Kidney (tissue), 14 donors: ENCODE results near the gene TMEM143. TPM values are rescaled to one million over a fixed set of nuclear protein-coding genes. Genes with fewer than 3 reads are reported as not detected.
"Not testable (repeated sequence)": the region's sequence is repeated elsewhere in the genome, so short reads cannot be mapped to it uniquely, and the experiment has no call there.

ENCODE experiments used
- DNase-seq, 5 donors: peaks; one replicate each; pipeline ENCODE4 v3.0.0-alpha.2; 2013 to 2020
- FAIRE-seq: peaks from 2 replicates; lab custom pipeline; 2012; peaks lifted over from hg19 to GRCh38; lab: Jason Lieb, UNC
- H3K27ac ChIP-seq, 2 donors: one replicate each; pipeline ENCODE4 v1.7.0; 2013; ENCODE audit warnings: low read depth in 2 of 2, low read length in 2 of 2, inconsistent platforms in 1 of 2
- H3K27me3 ChIP-seq: one replicate; pipeline ENCODE4 v1.7.1; 2013; ENCODE audit warnings: low read length, inconsistent platforms; ENCODE audit not compliant: control insufficient read depth, insufficient read depth
- H3K36me3 ChIP-seq, 3 donors: one replicate each; pipeline versions ENCODE4 v1.7.0 to v1.7.1; 2013; ENCODE audit warnings: low read length in 3 of 3, control low read depth in 1 of 3, inconsistent platforms in 1 of 3; ENCODE audit not compliant: insufficient read depth in 3 of 3, control insufficient read depth in 2 of 3
- H3K4me1 ChIP-seq, 3 donors: one replicate each; pipeline versions ENCODE4 v1.7.0 to v1.7.1; 2013; ENCODE audit warnings: low read length in 3 of 3, inconsistent platforms in 1 of 3, low read depth in 1 of 3; ENCODE audit not compliant: control insufficient read depth in 2 of 3, insufficient read depth in 2 of 3
- H3K4me3 ChIP-seq, 3 donors: one replicate each; pipeline versions ENCODE4 v1.7.0 to v1.8.1; 2013; ENCODE audit warnings: low read length in 3 of 3, control low read depth in 1 of 3, inconsistent platforms in 1 of 3
- H3K9ac ChIP-seq, 3 donors: one replicate each; pipeline versions ENCODE4 v1.7.0 to v1.7.1; 2013; ENCODE audit warnings: low read length in 3 of 3, control low read depth in 1 of 3, inconsistent platforms in 1 of 3
- H3K9me3 ChIP-seq, 3 donors: one replicate each; pipeline versions ENCODE4 v1.7.0 to v1.7.1; 2013; ENCODE audit warnings: low read length in 3 of 3, control low read depth in 1 of 3, inconsistent platforms in 1 of 3; ENCODE audit not compliant: control insufficient read depth in 2 of 3, insufficient read depth in 1 of 3
- intact Hi-C: fragments of 100-400 bp; cut with DNase I; formaldehyde crosslinking; loops from one replicate; pipeline ENCODE4 v1.11.1; 2022
- polyA plus RNA-seq: library from polyadenylated mRNA; stranded (reverse); fragments of 350-450 nt; fragmentation: Illumina TruSeq; extraction: RNeasy Lipid Tissue Mini Kit (QIAGEN cat#74804); gene quantifications from one replicate; pipeline ENCODE4 v1.2.3, GENCODE V29; 2014; ENCODE audit warnings: low read depth, low replicate concordance; ENCODE audit not compliant: insufficient read depth
- total RNA-seq: library from RNA; stranded (reverse); fragmentation: NEBNext Ultra II Directional; extraction: Animal tissue kit (Norgen Biotek cat#: 25700); gene quantifications from one replicate; pipeline ENCODE4 v1.2.1, GENCODE V29; 2021
- TF ChIP-seq, protein P1 (sequence below): IDR thresholded peaks from 3 replicates; pipeline ENCODE4 v1.5.1; 2012; ENCODE audit warnings: mild to moderate bottlenecking, moderate library complexity, borderline replicate concordance; ENCODE audit not compliant: insufficient read depth; ENCODE audit errors: extremely low read depth
- donor health status: control.
- donor health status: control.
- donor health status: control.
- donor health status: control.
- donor health status: control.
- donor health status: DM: yes; HTN: yes; CAD: no.
- donor health status: Normal renal cell carcinoma (clear cell type).

TMEM143 gene
- total and polyA plus RNA-seq, 2 donors from 2014 or later: 9.2 to 15.7 TPM

DNA sequence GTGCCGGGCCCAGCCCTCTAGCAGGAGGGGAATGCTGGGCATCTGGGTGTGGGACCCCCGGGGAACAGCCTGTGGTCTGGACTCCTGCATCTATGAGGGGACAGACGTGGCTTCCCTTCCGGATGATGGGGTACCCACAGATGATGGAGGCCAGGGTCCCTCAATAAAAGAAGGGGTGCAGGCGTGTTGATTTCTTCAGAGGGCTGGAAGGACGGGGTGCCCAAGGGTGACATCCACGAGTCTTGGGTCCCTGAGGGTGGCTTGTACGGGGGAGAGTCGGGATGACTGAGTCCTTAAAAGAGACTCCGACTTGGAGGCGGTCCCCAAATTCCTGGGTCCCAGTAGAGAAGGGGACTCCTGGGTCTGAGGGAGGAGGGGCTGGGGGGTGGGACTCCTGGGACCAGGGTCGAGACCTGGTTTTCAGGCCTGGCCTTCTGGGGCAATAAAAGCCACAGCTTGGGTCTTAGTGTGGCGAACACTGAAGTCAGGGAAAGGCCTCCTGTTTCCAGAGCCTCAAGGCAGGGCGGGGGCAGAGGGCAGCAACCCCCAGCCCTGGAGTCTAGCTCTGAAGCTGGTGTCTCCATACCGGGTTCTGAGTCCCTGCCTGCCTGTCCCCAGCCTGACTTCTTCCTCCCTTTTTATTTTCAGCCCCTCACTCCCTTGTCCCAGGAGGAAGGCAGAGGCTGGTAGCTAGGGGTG lies 29.3 kb upstream of the TMEM143 start:
- H3K27ac ChIP-seq: no peak overlapping the region
- H3K36me3 ChIP-seq: peaks cover 0 to 8% (median 6%) of the 10 kb centered on the region in 3 donors
- FAIRE-seq (no peak), DNase-seq (peak in 1 of 5 donors; percentile 58)
- intact Hi-C loops: no loop called here
- H3K9me3 ChIP-seq: no peaks in the 10 kb centered on the region
- H3K4me1 ChIP-seq: peaks cover 0 to 4% (median 0%) of the 10 kb centered on the region in 3 donors
- TF ChIP-seq, protein P1, sequence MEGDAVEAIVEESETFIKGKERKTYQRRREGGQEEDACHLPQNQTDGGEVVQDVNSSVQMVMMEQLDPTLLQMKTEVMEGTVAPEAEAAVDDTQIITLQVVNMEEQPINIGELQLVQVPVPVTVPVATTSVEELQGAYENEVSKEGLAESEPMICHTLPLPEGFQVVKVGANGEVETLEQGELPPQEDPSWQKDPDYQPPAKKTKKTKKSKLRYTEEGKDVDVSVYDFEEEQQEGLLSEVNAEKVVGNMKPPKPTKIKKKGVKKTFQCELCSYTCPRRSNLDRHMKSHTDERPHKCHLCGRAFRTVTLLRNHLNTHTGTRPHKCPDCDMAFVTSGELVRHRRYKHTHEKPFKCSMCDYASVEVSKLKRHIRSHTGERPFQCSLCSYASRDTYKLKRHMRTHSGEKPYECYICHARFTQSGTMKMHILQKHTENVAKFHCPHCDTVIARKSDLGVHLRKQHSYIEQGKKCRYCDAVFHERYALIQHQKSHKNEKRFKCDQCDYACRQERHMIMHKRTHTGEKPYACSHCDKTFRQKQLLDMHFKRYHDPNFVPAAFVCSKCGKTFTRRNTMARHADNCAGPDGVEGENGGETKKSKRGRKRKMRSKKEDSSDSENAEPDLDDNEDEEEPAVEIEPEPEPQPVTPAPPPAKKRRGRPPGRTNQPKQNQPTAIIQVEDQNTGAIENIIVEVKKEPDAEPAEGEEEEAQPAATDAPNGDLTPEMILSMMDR: no peak
- H3K9ac ChIP-seq: no peak overlapping the region
- H3K27me3 ChIP-seq: peaks cover 19% of the 10 kb centered on the region
- no peak overlapping the region for H3K4me3 ChIP-seq

DNA sequence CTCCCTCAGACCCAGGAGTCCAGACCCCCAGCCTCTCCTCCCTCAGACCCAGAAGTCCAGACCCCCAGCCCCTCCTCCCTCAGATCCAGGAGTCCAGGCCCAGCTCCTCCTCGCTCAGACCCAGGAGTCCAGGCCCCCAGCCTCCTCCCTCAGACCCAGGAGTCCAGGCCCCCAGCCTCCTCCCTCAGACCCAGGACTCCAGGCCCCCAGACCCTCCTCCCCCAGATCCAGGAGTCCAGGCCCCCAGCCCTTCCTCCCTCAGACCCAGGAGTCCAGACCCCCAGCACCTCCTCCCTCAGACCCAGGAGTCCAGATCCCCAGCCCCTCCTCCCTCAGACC lies 28.2 kb upstream of the TMEM143 start:
- H3K9me3 ChIP-seq, H3K27ac ChIP-seq, H3K4me3 ChIP-seq, FAIRE-seq, H3K9ac ChIP-seq, H3K4me1 ChIP-seq, DNase-seq, intact Hi-C loops: not testable (repeated sequence)
- peaks cover 0 to 16% (median 9%) of the 10 kb centered on the region in 3 donors for H3K36me3 ChIP-seq
- H3K27me3 ChIP-seq: peaks cover 11% of the 10 kb centered on the region

GRCh38 chr19:48391100-48392005 lies 27.6 kb upstream of the TMEM143 start, which contains the start of gene KDELR1:
KDELR1 (minus strand) TSS chr19:48391551; CDS start chr19:48391358, 193 bp downstream.
- Histone ChIP-seq H3K4me1 (peaks cover 0 to 4% (median 0%) of the 10 kb centered on the region in 3 donors), H3K27ac (peak within 1 kb of the TSS; percentile 89 to 92), H3K27me3 (peaks cover 11% of the 10 kb centered on the region), H3K9ac (peak within 1 kb of the TSS; percentile 70 to 100 (median 99)), H3K36me3 (peaks cover 0 to 17% (median 9%) of the 10 kb centered on the region in 3 donors), H3K4me3 (peak within 1 kb of the TSS; percentile 75 to 96 (median 76)), H3K9me3 (no peaks in the 10 kb centered on the region)
- FAIRE-seq: no peak
- TF ChIP-seq, protein P1: peak; percentile 83
- intact Hi-C loops: no loop called here
- peak; percentile 83 to 94 (median 91) for DNase-seq
